Stimulated activated CD4-positive, alpha-beta T cell treated with anti-CD3 and anti-CD28 coated beads, Interleukin-4, amount 100 ng/mL, for 24 hours (primary cell): Measurements from ENCODE around the gene LY6G6D.

Experiments used
- DNase-seq: peaks from one replicate; pipeline ENCODE4 v3.0.0-alpha.2; 2020

Gene LY6G6D

DNA sequence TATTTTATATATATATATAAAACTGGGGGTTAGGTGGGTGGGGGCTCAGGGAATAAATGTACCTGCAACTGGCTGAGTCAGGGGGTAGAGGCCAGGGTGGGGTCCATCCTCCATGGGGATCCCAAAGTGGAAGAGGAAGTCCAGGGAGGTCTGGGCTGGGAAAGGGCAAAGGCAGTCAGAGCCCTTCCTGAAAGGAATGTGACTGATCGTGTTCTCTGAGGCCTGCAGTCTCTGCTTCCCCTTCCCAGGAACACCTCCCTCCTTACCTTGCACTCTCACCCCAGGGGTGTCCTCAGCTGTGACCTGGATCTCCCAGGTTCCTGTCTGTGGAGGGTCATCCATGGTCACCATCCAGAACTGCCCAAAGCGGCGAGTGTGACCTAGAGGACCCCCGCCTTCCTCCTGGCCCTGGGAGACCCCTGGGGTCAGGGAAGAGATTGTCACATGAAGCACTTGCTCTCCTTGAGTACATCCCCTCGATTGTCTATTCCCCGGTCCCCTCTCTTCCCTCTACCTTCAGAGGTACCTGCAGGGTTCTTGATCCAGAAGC lies 52.0 kb downstream of the LY6G6D start:
- DNase-seq = no peak
